NK-92 (cell line): ENCODE measurements around the gene ARHGAP25.

Experiments
- DNase-seq: peaks from one replicate; lab custom pipeline; 2025; ENCODE audit not compliant: unreplicated experiment; lab: John Stamatoyannopoulos, UW

The ARHGAP25 gene, protein sequence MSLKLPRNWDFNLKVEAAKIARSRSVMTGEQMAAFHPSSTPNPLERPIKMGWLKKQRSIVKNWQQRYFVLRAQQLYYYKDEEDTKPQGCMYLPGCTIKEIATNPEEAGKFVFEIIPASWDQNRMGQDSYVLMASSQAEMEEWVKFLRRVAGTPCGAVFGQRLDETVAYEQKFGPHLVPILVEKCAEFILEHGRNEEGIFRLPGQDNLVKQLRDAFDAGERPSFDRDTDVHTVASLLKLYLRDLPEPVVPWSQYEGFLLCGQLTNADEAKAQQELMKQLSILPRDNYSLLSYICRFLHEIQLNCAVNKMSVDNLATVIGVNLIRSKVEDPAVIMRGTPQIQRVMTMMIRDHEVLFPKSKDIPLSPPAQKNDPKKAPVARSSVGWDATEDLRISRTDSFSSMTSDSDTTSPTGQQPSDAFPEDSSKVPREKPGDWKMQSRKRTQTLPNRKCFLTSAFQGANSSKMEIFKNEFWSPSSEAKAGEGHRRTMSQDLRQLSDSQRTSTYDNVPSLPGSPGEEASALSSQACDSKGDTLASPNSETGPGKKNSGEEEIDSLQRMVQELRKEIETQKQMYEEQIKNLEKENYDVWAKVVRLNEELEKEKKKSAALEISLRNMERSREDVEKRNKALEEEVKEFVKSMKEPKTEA

DNA sequence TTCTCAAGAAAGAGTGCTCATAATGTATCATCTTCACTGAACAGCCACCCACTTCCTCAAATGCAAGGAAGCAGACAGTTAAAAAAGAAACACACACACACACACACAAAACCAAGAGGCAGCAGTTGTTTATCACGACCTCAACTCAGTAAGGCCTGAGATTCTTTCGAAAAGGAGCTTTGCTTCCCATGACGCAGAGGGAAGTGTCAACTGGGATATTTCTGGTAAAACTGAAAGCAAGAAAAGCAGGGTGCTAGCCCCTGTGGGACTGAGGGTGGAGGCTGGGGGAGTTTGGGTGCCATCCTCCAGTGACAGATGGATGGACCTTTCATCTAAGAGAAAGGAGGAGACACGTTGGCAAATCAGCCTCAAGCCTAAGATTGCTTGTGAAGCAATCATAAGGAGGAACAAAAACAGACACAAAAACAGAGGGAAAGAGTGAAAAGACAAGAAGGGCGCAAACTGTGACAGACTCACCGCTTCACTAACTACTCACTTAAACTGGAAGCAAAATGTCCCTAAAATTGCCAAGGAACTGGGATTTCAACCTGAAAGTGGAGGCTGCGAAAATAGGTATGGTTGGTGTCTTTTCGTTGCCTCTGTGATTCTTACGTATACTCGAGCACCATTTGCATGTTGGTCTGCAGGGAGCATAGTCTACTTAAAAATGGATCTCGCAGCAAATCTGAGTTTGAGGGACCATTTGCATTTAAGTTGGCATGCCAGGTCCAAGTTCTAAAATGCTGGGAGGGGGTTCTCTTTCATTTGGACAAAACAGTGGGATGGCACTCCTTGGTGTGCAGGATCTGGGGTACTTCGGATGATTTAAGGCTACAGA, at the start of gene ARHGAP25:
ARHGAP25 (plus strand) TSS at position 124 of the 838 bp plus-strand sequence; CDS start at position 513, 389 bp downstream.
- no peak for DNase-seq

DNA sequence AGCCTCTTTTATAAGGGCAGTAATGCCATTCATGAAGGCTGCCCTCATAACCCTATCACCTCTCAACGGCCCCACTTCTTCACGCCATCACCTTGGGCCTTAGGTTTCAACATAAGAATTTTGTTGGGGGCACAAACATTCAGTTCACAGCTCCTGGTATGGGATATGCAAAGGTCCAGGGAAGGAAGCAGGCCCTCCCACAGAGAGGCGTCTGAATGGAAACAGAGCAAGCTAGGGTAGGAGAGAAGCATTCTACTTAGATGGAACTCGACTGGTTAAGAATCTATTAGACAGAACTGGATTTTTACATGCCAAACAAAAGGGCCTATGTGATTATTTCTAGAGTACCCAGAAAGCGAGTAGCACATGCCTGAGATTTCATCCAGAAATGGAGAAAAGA, 48.4 kb upstream of the ARHGAP25 start:
- DNase-seq: no peak

DNA sequence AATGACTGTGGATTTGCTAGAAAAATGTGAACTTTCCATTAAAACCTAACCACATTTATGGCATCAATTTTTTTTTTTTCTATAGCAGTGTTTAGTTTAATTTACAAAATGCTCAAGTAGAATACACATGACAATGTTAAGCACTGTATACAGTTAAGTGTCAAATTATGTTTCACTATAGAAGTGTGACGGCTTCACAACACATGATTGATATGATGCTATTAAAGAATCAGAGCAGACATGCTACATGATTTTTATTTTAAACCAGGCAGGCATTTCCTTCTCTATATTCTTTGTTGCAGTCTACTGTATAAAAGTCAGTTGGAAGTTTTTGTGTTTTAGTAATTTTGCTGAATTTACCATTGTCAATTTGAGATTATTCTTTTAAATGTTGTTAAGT, 47.6 kb upstream of the ARHGAP25 start:
- no peak for DNase-seq

DNA sequence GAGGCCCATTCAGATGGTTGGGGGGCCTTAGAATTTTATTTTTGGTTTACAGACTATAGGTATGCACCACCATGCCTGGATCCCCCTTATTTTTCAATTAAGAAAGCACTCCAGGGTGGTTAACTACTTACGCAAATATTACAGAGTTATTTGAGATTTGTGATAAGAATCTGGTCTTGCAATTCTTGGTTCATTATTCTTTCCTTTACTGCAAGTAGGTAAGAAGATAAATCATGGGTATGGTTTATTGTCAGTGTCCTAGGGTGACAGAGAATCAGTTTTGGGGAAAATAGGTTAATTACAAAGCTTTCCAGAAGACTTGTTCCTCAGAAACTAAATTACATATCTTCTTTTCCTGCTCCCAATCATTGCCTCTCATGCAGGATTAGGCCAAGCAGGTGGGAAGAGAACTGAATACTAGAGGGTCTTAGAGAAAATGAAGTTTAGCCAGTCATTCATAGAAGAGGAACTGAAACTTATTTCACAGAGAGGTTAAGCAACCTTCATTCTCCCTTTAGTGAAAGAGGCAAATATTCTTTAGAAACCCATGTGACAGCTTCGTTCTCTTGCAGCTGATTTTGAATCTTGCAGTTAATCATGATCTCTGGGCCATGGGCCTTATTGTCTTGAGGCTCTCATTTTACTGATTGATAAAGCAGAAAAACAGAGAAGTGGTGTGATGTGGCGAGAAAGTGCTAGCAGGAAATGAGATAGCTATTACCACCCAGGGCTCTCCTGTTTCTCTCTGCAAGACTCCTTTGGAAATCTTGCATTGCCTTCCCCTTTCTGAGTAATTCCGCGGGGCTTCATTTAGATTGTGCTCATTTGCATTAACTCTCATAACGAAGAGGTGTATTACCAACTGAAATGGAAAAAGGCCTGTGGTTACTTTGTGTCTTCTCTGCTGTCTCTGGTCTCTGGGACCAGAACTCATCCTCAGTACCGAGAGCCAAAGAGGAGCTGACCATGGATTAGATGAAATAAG, 44.8 kb upstream of the ARHGAP25 start:
- DNase-seq: no peak

DNA sequence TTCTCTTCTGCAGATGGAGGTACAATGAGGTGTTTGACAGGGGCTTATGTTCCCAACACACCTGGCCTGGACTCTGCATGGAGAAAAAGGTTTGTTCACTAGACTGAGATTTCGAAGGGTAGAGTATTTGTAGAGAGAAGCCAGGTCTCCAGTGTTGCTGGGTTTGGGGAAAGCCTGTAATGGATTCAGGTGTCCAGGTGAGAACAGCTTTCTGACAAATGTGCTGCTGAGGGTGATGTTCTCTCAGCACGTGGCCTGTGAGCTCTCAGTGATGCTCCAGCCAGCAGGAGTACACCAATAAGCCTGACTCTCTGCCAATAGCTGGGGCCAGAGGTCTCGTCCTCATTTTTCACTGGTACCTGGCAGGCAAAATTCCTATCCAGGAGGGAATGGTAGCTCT, 43.8 kb upstream of the ARHGAP25 start:
- no peak for DNase-seq

DNA sequence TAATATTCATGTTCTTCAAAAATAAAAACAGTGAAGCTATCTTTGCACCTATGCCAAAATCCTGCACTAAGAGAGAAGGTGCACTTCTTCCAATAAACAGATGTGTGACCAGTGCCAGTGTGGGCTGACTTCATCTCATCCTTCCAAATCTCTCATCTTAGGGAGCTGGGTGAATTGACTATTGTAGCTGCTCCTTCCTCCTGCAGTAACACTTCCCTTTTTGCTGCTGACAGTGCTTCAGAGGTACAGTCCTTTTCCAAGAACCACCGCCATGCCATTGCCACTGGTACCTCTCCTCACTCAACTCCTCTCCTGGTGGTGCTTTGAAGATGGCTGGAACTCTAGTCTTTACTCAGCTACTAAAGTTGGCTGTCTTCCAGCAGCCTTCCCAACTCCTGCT, 42.1 kb upstream of the ARHGAP25 start:
- no peak for DNase-seq

DNA sequence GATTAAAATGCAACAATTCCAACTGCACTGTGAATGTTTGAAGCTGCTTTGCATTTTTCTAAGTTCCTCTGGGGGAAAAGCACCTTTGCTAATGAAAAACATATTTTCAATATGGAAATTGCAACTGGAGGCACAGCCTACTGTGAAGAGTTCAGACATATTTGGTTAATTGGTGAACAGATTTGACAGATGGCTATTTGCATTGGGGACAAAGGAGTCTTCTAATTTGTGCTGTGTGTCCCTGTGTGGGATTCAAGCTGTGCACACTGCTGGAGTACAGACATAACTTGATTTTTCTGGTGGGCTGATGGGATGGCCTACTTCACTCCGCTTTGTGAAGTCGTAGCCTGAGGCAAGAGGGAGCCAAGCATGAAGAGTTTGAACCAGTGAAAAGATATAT, 40.7 kb upstream of the ARHGAP25 start:
- DNase-seq: no peak

DNA sequence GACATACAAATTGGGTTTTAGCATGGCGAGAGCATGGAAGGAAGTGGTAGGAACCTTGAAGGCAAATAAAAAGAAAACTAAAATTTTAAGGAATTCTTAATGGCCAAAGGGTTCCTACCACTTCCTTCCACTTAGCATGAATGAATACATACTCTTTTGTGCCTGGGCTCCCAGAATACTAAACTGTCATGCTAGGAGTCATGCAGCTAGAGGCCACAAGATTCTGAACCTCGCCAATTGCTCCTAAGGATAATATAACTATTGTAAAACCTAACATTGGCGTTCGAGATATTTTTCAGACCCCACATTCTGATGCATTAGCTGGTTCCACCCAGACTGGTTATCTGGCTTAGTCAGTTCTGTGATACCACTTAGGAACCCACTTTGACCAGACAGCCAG, 38.6 kb upstream of the ARHGAP25 start:
- no peak for DNase-seq

DNA sequence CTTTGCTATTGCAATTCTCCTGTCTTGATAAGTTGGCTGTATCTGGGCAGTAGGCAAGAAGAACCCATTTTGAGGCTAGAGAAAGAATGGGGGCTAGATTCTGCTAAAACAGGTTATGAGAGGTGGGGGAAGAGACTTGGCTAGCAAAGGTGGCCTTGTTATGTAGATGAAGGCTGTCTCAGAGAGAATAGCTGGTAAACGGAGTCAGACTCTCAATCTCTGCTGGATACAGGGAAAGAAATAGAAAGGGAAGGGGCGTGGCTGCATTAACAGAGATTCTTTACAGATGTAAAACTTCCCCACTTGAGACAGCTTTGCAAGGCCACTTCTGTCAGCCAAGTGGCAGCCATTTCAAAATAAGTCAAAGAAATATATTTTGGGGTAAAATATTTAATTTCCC, 38.1 kb upstream of the ARHGAP25 start:
- DNase-seq: no peak

DNA sequence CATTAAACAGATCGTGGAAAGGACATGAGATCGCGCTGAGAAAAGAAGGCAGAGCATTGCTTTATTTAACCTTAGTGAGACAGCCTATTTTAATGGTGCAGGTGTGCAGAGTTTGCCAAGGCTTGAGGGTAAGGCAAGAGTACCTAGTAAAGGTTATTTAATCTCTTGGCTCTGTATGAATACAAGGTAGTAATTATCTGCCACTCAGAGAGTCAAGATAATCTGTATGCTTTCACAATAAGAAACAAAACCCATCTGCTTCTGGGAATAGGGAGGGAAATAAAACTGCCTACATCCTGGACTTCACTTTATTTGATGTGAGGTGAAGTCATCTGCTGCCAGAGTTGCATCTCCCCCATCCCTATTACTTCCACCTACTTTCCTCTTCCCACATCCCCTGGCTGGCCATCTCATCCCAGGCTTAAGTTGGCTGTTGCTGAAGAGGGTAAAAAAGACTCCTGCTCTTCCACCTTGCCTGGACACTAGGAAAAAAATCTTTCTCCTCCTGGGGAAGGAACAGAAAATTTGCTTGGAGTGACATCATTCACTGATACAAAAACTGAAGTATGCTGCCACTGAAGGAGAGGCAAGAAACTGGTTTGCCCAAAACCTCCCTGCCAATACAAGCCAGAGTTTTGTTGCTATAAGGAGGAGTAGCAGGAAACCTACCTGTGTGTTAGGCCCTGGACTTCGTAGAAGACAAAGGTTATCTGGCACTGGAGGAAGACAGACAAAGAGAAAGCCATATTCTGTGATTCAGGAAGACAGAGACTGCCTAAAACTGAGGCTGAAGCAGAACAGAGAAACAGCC, 35.8 kb upstream of the ARHGAP25 start:
- DNase-seq: no peak

DNA sequence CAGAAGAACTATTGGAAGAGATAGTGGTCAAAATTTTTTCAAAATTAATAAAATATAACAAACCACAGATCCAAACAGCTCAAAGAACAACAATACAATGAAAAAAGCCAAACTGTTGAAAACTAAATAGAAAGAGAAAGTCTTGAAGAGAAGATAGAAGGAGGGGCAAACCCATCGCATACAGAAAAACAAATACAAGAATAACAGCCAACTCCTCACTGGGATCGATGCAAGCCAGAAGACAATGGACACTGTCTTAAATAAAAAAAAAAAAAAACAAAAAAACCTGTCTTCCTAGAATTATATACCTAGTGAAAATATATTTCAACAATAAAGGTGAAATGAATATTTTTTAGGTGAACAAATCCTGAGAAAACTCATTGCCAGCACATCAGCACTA, 34.1 kb upstream of the ARHGAP25 start:
- DNase-seq: no peak

DNA sequence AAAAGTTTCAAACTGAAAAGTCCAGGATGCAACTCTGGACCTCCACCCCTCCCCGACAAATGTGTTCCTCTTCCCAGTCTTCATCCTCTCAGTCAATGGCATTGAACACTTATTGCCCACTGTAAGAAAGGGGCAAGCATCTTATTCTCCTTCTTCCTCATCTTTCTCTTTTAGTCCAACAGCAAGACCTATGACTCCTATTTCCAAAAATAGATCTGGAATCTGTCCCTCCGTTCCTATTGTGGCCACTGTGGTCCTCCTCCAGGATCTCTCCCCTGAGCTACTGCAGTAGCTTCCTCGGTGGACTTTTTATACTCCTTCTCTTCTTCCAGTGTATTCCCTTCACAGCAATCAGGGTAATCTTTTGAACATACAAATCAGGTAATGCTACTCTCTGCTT, 28.0 kb upstream of the ARHGAP25 start:
- no peak for DNase-seq

DNA sequence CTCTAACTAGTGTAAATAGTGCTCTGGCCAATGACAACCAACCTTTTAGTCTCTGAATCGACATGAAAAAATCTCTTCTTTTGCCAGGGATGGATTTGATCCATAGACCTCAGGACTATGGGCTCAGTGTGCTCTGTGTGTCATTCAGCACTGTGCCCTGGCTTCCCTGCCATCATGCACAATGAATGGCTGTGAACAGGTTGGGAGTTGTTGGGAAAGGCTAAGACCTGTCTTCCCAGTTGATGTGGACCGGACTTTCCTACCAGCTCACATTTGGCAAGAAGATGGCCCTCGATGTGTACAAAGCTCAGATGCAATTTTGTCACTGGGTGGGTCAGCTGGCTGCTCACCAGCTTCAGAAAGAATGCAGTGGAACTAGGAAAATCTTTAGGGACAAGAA, 26.0 kb upstream of the ARHGAP25 start:
- DNase-seq: no peak

DNA sequence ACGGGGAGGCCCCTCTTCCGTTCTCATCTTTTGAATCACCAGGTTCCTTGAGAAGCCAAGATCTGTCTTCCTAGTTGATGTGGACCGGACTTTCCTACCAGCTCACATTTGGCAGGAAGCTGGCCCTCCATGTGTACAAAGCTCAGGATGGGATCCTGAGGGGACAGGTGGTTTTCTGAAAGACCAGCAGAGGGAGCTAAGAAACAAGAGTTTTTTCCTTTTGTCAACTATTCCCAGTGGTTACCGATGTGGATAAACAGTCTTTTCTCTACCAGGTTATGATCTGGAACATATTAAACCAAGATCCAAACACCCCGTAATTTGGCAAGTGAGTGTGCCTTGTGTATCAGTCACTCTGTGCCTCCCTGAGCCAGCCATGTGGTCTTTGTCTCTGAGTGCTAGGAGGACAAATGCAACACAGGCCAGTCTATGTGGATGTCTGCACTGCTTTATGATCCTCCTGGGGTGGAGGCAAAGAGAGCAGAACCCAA, 25.1 kb upstream of the ARHGAP25 start:
- no peak for DNase-seq

DNA sequence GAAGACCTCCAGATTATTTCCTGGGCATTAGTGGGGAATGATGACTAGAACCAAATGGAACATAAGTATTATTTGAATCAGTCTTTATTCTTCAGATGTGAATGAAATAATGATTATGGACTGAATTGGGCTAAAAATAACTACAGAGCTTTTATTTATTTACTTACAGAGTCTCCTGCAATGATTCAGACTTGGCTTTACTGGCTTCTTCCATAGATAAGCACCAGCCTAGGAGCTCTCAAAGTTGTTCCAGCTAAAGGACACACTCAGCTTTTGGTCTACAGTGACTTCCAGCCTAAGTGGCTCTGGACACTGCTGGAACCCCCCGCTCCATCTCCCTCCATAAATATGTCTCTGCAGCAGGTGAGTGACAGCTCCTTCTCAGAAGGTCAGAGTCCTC, 24.3 kb upstream of the ARHGAP25 start:
- no peak for DNase-seq

DNA sequence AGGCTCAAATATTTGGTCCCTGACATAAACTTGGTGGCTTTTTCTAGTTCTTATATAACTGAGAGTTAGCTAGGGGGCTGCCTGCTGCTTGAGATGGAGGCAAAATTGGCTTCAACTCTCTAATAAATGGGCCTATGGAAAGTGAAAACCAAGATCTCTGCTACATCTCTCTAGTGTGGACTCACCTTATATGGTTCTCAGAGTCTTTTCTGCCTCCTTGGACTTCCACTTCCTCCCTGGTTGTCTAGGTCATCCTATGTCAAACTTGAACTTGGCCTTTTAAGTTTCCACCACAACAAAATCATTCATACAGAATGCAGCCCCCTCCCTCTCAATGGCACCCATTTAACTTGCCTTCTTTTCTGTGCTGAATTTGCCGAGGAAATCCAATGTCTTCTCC, 23.9 kb upstream of the ARHGAP25 start:
- no peak for DNase-seq

DNA sequence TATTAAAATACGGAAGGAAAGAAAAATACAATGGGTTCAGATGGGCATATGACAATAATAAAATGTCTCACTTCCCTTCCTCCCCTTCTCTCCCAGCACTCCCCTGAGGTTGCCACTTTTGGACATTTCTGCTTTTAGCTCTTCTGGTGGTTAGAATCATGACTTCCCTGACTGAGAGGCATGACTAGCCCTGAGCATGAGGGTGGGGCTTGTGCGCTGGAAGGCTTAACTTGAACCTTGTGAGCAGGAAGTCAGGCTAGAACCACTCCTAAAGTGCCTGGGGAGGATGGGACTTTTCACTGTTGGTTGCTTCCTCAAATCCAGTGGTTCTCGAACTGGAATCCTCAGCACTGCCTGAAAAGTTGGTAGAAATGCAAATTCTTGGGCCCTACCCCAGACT, 19.7 kb upstream of the ARHGAP25 start:
- DNase-seq: no peak

DNA sequence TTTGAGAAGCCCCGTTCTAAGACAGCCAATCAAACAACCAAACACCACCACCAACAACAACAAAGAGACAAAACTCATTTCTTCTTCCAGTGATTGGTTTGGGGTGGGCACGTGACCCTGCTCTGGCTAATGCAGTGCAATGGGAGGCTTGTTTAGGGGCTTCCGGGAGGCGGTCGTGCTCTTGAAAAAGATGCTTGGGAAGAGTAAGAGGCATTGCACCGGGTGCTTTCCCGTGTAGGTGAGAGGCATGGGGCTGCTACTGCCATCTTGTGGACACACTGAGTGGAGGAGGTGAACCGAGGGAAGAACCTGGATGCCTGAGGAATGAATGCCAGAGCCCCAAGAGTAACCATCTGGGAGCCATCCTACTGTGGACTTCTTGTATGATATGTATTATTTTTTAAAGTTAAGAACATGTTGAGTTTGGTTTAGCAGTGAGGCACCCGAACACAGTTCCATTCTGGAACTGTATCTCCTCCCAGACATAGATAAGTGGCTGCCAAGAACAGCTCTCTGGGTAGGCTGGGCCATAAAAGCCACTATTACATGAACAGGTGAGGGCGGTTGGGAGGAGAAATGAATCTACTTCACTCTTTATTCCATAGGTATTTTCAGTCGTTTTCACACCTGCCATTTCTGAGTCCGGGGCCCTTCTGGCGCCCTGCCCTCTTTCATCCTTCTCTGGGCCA, 19.1 kb upstream of the ARHGAP25 start:
- no peak for DNase-seq
